WTC11 (cell line): ENCODE data around the gene STH. TPM values are rescaled to one million over a fixed set of nuclear protein-coding genes. Genes with fewer than 3 reads are reported as not detected.

ENCODE experiments used
- ATAC-seq: fragments of 200-7000 bp; cut with Tn5 transposase; 2 replicates; pipeline ENCODE4 v1.10.0; 2021; ENCODE audit warnings: mild to moderate bottlenecking, moderate library complexity
- Bru-seq: library from RNA; stranded (reverse); fragments of 400-500 nt; gene quantifications from one replicate; lab custom pipeline; 2021; lab: Mats Ljungman, UMichigan
- CTCF ChIA-PET: fragments of 300-600 bp; sonication (Branson Sonifier 250); formaldehyde crosslinking; loops from one replicate; lab custom pipeline; 2021; ENCODE audit warnings: antibody characterized with exemption; lab: Charles Lee
- POLR2A ChIA-PET: fragments of 350-600 bp; sonication (Branson Sonifier 250); formaldehyde crosslinking; loops from one replicate; lab custom pipeline; 2021; ENCODE audit warnings: antibody characterized with exemption; lab: Charles Lee
- DNase-seq: peaks from one replicate; pipeline ENCODE4 v3.0.0; 2021; ENCODE audit warnings: low spot score
- H3K27ac Mint-ChIP-seq: 2 replicates; pipeline ENCODE4 v1.8.0; 2021; ENCODE audit warnings: mixed read lengths
- H3K27me3 Mint-ChIP-seq: 2 replicates; pipeline ENCODE4 v1.8.0; 2021; ENCODE audit warnings: low read depth, mild to moderate bottlenecking, moderate library complexity, mixed read lengths
- H3K36me3 Mint-ChIP-seq: 2 replicates; pipeline ENCODE4 v1.8.0; 2021; ENCODE audit warnings: mixed read lengths
- H3K4me1 Mint-ChIP-seq: 2 replicates; pipeline ENCODE4 v1.8.0; 2022; ENCODE audit warnings: mixed read lengths
- H3K4me3 Mint-ChIP-seq: 2 replicates; pipeline ENCODE4 v1.8.0; 2021; ENCODE audit warnings: mild to moderate bottlenecking, moderate library complexity, mixed read lengths
- H3K9me3 Mint-ChIP-seq: 2 replicates; pipeline ENCODE4 v1.8.0; 2021; ENCODE audit warnings: mixed read lengths
- AFF4 ChIP-seq: sonication (generic); formaldehyde crosslinking; IDR thresholded peaks from 2 replicates; pipeline ENCODE4 v1.8.1; 2023; ENCODE audit warnings: mild to moderate bottlenecking, missing genetic modification reagents, borderline replicate concordance
- CDX4 ChIP-seq: fragments of 250-450 bp; sonication (Bioruptor Pico); IDR thresholded peaks from 2 replicates; pipeline ENCODE4 v1.9.0; 2021; ENCODE audit warnings: moderate library complexity, mild to moderate bottlenecking, inconsistent platforms, borderline replicate concordance
- E2F5 ChIP-seq: sonication (generic); formaldehyde crosslinking; IDR thresholded peaks from 2 replicates; pipeline ENCODE4 v1.8.1; 2022; ENCODE audit warnings: mild to moderate bottlenecking, moderate library complexity, missing genetic modification reagents
- ELF4 ChIP-seq: sonication (generic); formaldehyde crosslinking; IDR thresholded peaks from 2 replicates; pipeline ENCODE4 v1.8.1; 2022; ENCODE audit warnings: low read depth, mild to moderate bottlenecking, moderate library complexity, missing genetic modification reagents
- NR3C1 ChIP-seq: sonication (generic); formaldehyde crosslinking; conservative IDR thresholded peaks from 2 replicates; pipeline ENCODE4 v1.8.1; 2023; ENCODE audit warnings: low read depth, mild to moderate bottlenecking, missing genetic modification reagents
- PRDM15 ChIP-seq: sonication (generic); formaldehyde crosslinking; IDR thresholded peaks from 2 replicates; pipeline ENCODE4 v1.8.0; 2022; ENCODE audit warnings: missing genetic modification reagents
- PREB ChIP-seq: sonication (generic); formaldehyde crosslinking; IDR thresholded peaks from 2 replicates; pipeline ENCODE4 v1.8.1; 2022; ENCODE audit warnings: mild to moderate bottlenecking, missing genetic modification reagents, moderate library complexity, borderline replicate concordance
- RORB ChIP-seq: fragments of 250-450 bp; sonication (Bioruptor Pico); IDR thresholded peaks from 2 replicates; pipeline ENCODE4 v1.9.0; 2021; ENCODE audit warnings: mild to moderate bottlenecking
- SMAD3 ChIP-seq: sonication (generic); formaldehyde crosslinking; IDR thresholded peaks from 2 replicates; pipeline ENCODE4 v1.8.0; 2022; ENCODE audit warnings: missing genetic modification reagents, mild to moderate bottlenecking, borderline replicate concordance
- TCF7 ChIP-seq: sonication (generic); formaldehyde crosslinking; IDR thresholded peaks from 2 replicates; pipeline ENCODE4 v1.8.0; 2022; ENCODE audit warnings: mild to moderate bottlenecking, low read depth, missing genetic modification reagents, moderate library complexity
- USF1 ChIP-seq: sonication (generic); formaldehyde crosslinking; IDR thresholded peaks from 2 replicates; pipeline ENCODE4 v1.8.0; 2022; ENCODE audit warnings: mild to moderate bottlenecking, missing genetic modification reagents
- ZNF219 ChIP-seq: sonication (generic); formaldehyde crosslinking; IDR thresholded peaks from 2 replicates; pipeline ENCODE4 v1.8.0; 2023; ENCODE audit warnings: missing genetic modification reagents, mild to moderate bottlenecking, borderline replicate concordance
- ZNF317 ChIP-seq: sonication (generic); formaldehyde crosslinking; IDR thresholded peaks from 2 replicates; pipeline ENCODE4 v1.8.1; 2023; ENCODE audit warnings: low read depth, mild to moderate bottlenecking, moderate library complexity, missing genetic modification reagents, borderline replicate concordance
- ZNF425 ChIP-seq: fragments of 250-450 bp; sonication (Bioruptor Pico); conservative IDR thresholded peaks from 2 replicates; pipeline ENCODE4 v1.9.0; 2021; ENCODE audit warnings: mild to moderate bottlenecking
- ZNF512 ChIP-seq: sonication (generic); formaldehyde crosslinking; IDR thresholded peaks from 2 replicates; pipeline ENCODE4 v1.8.1; 2022; ENCODE audit warnings: missing genetic modification reagents, borderline replicate concordance
- ZNF671 ChIP-seq: fragments of 250-450 bp; sonication (Bioruptor Pico); IDR thresholded peaks from 2 replicates; pipeline ENCODE4 v1.8.0; 2021; ENCODE audit warnings: mild to moderate bottlenecking
- long read RNA-seq, 3 experiments: library from RNA in 1 of 3; library from capped mRNA in 1 of 3; library from polyadenylated mRNA in 1 of 3; unstranded in 2 of 3; stranded (forward) in 1 of 3; transcript quantifications; one replicate each; pipeline ENCODE4 v2.0.0, GENCODE V29; 2021
- total RNA-seq: library from RNA; stranded (reverse); gene quantifications from 3 replicates; pipeline ENCODE4 v1.2.3, GENCODE V29; 2021

Gene STH
- not detected in 3 replicates for total RNA-seq
- Bru-seq, nascent RNA, result percentile 42 among the genes with signal in this experiment
- long read RNA-seq, experiment 1, result 0 reads
- long read RNA-seq, experiment 2, result 0 reads
- long read RNA-seq, experiment 3, result 0 reads

- Mint-ChIP-seq H3K4me3 (no peak within 1 kb of the TSS), H3K27ac (no peak within 1 kb of the TSS), H3K9me3 (no peaks in the 10 kb centered on the region), H3K4me1 (no peaks in the 10 kb centered on the region), H3K27me3 (no peaks in the 10 kb centered on the region), H3K36me3 (no peaks in the 10 kb centered on the region)
- no peak for DNase-seq
- ATAC-seq, result no peak
- TF ChIP-seq ZNF425 (CRISPR knock-in tag) (no peak), NR3C1 (CRISPR knock-in tag) (no peak), E2F5 (CRISPR knock-in tag) (no peak), PRDM15 (no peak), ZNF317 (CRISPR knock-in tag) (no peak), SMAD3 (CRISPR knock-in tag) (no peak), ZNF512 (CRISPR knock-in tag) (no peak), TCF7 (no peak), ZNF671 (CRISPR knock-in tag) (no peak)
- CTCF ChIA-PET, result interaction anchor here (1.3 to 4.1 kb wide), 3 partner anchors 28 to 50 kb away, joined by 3 to 20 read pairs (median 7); no protein-coding TSS in a partner anchor
- POLR2A ChIA-PET, result no interaction called here
Measured at GRCh38 chr17:45998987-45999899, at the start of gene STH. STH (plus strand) TSS chr17:45999250; CDS start chr17:45999280, 30 bp downstream.

GRCh38 chr17:45949755-45950320 lies 49.2 kb upstream of the STH start:
- H3K36me3 Mint-ChIP-seq, result no peaks in the 10 kb centered on the region
- DNase-seq, result no peak
- peaks cover 19% of the 10 kb centered on the region for H3K27me3 Mint-ChIP-seq
- ChIA-PET POLR2A (no interaction called here), CTCF (interaction anchor here (0.6 to 2.1 kb wide), 45 partner anchors 9 to 310 kb away, joined by 3 to 36 read pairs (median 4); partner anchors contain the start of genes CRHR1, KANSL1, MAPT and STH)
- H3K4me3 Mint-ChIP-seq, result 0 out of 2 replicates have a peak overlapping the region, but pooled peaks have one; percentile 38
- H3K4me1 Mint-ChIP-seq, result peaks cover 14% of the 10 kb centered on the region
- H3K9me3 Mint-ChIP-seq, result no peaks in the 10 kb centered on the region
- no peak overlapping the region for H3K27ac Mint-ChIP-seq
- ATAC-seq, result no peak
- TF ChIP-seq RORB (CRISPR knock-in tag) (no peak), CDX4 (CRISPR knock-in tag) (no peak), USF1 (CRISPR knock-in tag) (no peak), ZNF219 (CRISPR knock-in tag) (no peak), AFF4 (CRISPR knock-in tag) (no peak), ELF4 (no peak), PREB (CRISPR knock-in tag) (no peak)
